UCSD-AML1 (cell line): ENCODE data around the gene ZPR1.
"Not testable (repeated sequence)": the region's sequence is repeated elsewhere in the genome, so short reads cannot be mapped to it uniquely, and the experiment has no call there.

Source experiments
- DNase-seq: peaks from one replicate; lab custom pipeline; 2025; ENCODE audit not compliant: unreplicated experiment; lab: John Stamatoyannopoulos, UW

ZPR1 gene, protein sequence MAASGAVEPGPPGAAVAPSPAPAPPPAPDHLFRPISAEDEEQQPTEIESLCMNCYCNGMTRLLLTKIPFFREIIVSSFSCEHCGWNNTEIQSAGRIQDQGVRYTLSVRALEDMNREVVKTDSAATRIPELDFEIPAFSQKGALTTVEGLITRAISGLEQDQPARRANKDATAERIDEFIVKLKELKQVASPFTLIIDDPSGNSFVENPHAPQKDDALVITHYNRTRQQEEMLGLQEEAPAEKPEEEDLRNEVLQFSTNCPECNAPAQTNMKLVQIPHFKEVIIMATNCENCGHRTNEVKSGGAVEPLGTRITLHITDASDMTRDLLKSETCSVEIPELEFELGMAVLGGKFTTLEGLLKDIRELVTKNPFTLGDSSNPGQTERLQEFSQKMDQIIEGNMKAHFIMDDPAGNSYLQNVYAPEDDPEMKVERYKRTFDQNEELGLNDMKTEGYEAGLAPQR

GRCh38 chr11:116787786-116788486 is at the start of gene ZPR1:
TSS of gene ZPR1 (minus strand) at chr11:116788023. CDS start at chr11:116787990, 33 bp downstream.
- peak; percentile 81 for DNase-seq

- no peak for DNase-seq
Measured at GRCh38 chr11:116836632-116836991, 48.8 kb upstream of the ZPR1 start.

DNA sequence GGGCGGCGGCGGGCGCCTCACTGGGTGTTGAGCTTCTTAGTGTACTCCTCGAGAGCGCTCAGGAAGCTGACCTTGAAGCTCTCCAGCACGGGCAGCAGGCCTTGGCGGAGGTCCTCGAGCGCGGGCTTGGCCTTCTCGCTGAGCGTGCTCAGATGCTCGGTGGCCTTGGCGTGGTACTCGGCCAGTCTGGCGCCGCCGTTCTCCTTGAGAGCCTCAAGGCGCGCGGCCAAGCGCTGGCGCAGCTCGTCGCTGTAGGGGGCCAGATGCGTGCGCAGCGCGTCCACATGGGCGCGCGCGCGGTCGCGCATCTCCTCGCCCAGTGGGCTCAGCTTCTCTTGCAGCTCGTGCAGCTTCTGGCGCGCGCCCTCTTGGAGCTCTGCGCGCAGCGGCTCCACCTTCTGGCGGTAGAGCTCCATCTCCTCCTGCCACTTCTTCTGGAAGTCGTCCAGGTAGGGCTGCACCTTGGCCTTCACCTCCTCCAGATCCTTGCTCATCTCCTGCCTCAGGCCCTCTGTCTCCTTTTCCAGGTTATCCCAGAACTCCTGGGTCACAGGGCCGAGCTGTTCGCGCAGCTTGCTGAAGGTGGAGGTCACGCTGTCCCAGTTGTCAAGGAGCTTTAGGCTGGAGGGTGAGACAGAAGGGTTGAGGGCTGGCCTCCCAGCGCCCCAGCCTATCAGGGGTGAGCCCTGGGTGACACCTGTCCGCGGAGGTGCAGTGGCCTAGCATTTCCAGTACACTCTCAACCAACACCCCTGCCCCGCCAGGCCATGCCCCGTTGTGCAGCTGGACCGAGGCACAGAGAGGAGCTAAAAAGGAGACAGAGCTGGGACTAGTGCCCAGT is 48.2 kb upstream of the ZPR1 start:
- peak; percentile 86 for DNase-seq

- peak; percentile 74 for DNase-seq
Measured at GRCh38 chr11:116835042-116835772, 47.4 kb upstream of the ZPR1 start.

- DNase-seq, result not testable (repeated sequence)
Measured at GRCh38 chr11:116834535-116835041, 46.8 kb upstream of the ZPR1 start.

DNA sequence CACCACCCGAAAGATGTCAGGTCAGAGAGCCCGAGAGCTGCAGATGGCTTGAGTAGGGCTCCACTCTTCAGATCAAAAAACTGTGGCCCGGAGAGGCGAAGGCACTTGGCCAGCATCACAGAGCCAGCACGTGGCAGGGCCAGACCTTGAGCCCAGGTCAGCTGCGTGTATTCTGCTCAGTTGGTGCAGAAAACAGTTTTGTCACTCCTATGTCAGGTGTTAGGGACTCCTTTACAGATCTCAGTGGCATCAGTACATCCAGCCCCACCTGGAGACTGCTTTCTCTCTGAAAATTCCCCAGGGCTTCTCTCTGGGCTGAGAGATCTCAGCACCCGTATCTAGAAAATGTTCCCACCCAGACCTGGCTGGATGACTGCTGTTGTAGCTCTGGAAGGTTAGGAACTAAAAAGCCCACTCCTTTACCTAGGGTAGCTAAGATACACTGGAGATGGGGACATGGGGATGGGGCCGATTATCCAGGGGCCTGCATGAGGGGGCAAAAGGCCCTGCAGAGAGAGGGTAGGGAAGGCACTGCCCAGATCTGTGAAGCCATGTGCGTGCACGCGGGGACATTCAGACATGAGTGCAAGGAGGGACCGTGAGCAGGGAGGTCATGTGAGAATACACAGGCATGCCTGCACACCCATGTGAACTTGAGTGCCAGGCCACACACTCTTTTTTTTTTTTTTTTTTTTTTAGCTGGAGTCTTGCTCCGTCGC is 46.2 kb upstream of the ZPR1 start:
- DNase-seq, result no peak

DNA sequence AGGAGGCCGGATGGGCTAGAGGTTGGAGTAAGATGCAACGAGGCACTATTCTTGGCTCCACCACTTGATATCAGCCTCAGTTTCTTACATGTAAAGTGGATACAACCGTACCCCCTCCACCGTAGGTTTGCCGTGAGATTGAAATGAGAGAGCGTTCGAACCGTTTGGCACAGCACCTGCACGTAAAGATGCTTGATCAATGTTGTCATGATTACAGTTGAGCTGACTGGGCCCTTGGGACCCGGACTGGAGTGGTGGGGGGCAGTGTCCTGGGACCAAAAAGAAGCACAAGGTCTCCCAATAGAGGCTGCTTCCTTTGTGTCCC is 45.6 kb upstream of the ZPR1 start:
- no peak for DNase-seq

DNA sequence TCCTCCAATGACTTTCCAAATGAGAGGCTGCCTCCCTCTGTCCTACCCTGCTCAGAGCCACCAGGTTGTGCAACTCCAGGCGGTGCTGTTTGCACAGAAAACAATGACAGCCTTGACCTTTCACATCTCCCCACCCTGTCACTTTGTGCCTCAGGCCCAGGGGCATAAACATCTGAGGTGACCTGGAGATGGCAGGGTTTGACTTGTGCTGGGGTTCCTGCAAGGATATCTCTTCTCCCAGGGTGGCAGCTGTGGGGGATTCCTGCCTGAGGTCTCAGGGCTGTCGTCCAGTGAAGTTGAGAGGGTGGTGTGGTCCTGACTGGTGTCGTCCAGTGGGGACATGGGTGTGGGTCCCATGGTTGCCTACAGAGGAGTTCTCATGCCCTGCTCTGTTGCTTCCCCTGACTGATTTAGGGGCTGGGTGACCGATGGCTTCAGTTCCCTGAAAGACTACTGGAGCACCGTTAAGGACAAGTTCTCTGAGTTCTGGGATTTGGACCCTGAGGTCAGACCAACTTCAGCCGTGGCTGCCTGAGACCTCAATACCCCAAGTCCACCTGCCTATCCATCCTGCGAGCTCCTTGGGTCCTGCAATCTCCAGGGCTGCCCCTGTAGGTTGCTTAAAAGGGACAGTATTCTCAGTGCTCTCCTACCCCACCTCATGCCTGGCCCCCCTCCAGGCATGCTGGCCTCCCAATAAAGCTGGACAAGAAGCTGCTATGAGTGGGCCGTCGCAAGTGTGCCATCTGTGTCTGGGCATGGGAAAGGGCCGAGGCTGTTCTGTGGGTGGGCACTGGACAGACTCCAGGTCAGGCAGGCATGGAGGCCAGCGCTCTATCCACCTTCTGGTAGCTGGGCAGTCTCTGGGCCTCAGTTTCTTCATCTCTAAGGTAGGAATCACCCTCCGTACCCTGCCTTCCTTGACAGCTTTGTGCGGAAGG is 44.8 kb upstream of the ZPR1 start:
- DNase-seq, result no peak

GRCh38 chr11:116831790-116832349 is 44.0 kb upstream of the ZPR1 start:
- DNase-seq, result no peak

GRCh38 chr11:116830184-116830912 is 42.5 kb upstream of the ZPR1 start:
- no peak for DNase-seq

GRCh38 chr11:116829525-116830183 is 41.8 kb upstream of the ZPR1 start, which contains the start of gene APOC3:
TSS of gene APOC3 (plus strand) at chr11:116829907. CDS start at chr11:116830583, 676 bp downstream.
- DNase-seq, result no peak

DNA sequence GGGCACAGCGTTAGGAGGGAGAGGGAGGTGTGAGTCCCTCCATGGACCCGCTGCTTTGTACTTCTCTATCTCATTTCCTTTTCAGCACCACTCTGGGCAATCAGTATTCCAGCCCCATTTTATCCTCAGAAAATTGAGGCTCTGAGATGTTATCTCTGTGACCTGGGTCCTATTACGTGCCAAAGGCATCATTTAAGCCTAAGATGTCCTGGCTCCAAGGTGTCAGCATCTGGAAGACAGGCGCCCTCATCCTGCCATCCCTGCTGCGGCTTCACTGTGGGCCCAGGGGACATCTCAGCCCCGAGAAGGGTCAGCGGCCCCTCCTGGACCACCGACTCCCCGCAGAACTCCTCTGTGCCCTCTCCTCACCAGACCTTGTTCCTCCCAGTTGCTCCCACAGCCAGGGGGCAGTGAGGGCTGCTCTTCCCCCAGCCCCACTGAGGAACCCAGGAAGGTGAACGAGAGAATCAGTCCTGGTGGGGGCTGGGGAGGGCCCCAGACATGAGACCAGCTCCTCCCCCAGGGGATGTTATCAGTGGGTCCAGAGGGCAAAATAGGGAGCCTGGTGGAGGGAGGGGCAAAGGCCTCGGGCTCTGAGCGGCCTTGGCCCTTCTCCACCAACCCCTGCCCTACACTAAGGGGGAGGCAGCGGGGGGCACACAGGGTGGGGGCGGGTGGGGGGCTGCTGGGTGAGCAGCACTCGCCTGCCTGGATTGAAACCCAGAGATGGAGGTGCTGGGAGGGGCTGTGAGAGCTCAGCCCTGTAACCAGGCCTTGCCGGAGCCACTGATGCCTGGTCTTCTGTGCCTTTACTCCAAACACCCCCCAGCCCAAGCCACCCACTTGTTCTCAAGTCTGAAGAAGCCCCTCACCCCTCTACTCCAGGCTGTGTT is 41.1 kb upstream of the ZPR1 start:
- DNase-seq, result no peak

- DNase-seq, result no peak
Measured at GRCh38 chr11:116827461-116827860, 39.6 kb upstream of the ZPR1 start.

DNA sequence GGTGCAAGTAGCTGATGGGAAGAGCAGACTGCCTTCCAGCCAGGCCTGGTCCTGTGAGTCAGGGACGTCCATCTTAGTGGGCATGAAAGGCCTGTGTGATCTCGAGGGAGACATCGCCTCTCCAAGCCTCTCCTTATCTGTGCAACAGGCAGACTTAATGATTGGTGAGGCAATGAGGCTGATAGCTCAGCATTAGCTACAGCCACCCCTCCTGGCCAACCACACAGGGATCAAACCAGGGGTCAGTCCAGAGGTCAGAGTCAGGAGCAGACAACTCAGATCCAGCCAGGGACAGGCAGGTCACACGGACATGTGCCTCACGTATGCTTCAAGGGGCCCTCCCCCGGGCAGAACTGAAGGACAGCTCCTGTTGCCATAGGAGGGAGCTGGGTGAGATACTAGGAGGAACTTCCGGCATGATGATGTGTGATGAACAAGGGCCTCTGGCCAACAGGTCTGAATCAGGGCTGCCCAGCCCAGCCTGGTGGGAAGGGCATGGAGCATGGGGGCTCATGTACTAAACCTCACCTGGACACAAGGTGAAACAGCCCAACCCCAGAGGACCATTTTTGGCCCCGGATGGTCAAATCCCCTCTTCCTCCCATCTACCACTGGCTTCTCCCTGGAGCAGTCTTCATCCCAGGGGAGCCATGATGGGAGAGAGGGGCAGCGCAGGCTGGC is 39.1 kb upstream of the ZPR1 start:
- DNase-seq, result no peak

GRCh38 chr11:116825854-116826750 is 38.3 kb upstream of the ZPR1 start:
- DNase-seq, result no peak
